Cortex of kidney (tissue), 1 donor: Measurements from ENCODE around the gene FURIN.
"Not testable (repeated sequence)": the region's sequence is repeated elsewhere in the genome, so short reads cannot be mapped to it uniquely, and the experiment has no call there.

Experiments
- DNase-seq: peaks from one replicate; lab custom pipeline; 2025; lab: John Stamatoyannopoulos, UW

Gene FURIN

GRCh38 chr15:90902040-90902839 is 33.9 kb downstream of the FURIN start:
- DNase-seq, result no peak

- no peak for DNase-seq
These were observed 34.7 kb downstream of the FURIN start, which contains the start of gene MAN2A2 for GRCh38 chr15:90902840-90903732. MAN2A2 (plus strand) TSS chr15:90903302; CDS start chr15:90904208, 906 bp downstream.

GRCh38 chr15:90903733-90904536 is 35.5 kb downstream of the FURIN start:
- no peak for DNase-seq

GRCh38 chr15:90904746-90905145 is 36.4 kb downstream of the FURIN start:
- DNase-seq, result no peak

- no peak for DNase-seq
These were observed 37.2 kb downstream of the FURIN start for GRCh38 chr15:90905306-90906180.

DNA sequence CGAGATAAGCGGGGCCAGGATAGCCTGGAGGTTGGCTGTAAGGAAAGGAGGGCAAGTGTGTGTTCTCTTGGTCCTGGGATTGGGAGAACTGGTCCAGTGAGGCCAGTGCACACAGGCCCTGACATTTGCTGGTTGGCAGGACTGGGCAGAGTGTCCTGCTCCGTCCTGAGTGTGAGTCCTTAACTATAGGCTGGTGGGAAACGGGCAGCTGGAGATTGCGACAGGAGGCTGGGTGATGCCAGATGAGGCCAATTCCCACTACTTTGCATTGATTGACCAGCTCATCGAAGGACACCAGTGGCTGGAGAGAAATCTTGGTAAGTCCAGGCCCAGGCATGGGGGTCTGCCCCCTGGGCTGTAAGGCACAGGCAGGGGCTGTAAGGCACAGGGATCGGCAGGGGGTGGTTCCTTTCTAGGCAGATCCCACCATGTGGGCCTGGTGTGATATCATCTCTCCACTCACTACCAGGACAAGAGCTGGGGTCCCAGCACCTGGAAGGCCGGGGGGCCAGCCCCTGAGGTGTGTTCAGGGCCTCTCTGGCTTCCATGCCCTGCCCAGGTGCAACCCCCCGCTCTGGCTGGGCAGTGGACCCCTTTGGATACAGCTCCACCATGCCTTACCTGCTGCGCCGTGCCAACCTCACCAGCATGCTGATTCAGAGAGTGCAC is 37.9 kb downstream of the FURIN start:
- DNase-seq, result no peak

DNA sequence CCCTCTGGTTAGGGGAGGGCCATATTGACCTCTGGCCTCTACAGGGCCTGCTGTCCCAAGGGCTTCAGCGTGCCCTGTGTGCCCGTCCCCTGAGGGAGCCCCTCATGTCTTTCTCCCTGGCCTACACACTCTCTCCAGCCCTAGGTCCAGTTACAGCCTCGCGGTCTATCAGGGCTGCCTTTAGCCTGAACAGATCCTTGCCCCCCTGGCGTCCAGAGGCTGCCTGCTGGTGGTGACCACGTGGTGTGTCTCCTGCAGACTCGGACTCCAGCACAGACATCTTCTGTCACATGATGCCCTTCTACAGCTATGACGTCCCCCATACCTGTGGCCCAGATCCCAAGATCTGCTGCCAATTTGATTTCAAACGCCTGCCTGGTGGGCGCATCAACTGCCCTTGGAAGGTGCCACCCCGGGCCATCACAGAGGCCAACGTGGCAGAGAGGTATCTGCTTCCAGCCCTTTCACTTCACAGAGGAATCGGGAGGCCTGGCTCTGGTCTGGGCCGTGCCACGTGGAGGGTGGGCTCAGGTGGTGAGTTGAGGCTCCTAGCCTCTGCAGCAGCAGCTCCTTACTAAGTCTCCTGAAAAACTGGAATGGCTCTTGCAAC is 38.8 kb downstream of the FURIN start:
- DNase-seq, result no peak

- no peak for DNase-seq
These were observed 39.6 kb downstream of the FURIN start for GRCh38 chr15:90907838-90908507.

DNA sequence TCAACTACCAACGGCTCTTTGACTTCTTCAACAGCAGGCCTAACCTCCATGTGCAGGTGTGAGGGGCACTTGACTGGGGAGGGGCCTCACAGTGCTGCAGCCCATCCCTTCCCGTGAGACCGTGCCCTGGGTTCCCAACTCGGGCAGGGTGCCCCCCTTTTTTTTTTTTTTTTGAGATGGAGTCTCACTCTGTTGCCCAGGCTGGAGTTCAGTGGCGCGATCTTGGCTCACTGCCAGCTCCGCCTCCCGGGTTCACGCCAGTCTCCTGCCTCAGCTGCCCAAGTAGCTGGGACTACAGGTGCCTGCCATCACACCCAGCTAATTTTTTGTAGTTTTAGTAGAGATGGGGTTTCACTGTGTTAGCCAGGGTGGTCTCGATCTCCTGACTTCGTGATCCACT is 41.1 kb downstream of the FURIN start:
- not testable (repeated sequence) for DNase-seq

GRCh38 chr15:90909976-90910375 is 41.6 kb downstream of the FURIN start:
- no peak for DNase-seq

GRCh38 chr15:90910441-90911301 is 42.3 kb downstream of the FURIN start:
- no peak for DNase-seq

GRCh38 chr15:90911302-90911623 is 42.9 kb downstream of the FURIN start:
- no peak for DNase-seq

GRCh38 chr15:90911906-90912769 is 43.8 kb downstream of the FURIN start:
- DNase-seq, result no peak

- DNase-seq, result no peak
These were observed 44.3 kb downstream of the FURIN start for GRCh38 chr15:90912770-90913075.

DNA sequence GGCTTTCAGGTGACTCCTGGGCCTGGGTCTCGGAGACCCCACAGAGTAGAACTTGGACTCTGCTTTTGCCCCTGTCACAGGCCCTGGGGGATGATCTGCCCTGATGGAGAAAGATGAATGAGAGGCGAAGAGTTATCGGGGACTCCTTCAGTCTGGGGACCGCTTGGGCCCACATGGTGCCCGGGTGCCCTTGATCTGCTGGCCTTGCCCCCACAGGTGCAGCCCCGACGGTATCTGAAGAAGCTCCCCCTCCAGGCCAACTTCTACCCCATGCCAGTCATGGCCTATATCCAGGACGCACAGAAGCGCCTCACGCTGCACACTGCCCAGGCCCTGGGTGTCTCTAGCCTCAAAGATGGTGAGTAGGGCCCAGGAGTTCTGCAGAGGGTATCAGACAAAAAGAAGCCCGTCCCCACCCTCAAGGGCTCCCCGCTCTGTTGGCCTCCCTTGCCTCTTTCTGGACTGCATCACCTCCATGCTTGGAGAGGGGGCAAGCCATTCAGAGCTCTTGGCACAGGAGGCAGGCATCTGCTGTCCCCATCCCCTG is 45.1 kb downstream of the FURIN start:
- DNase-seq, result no peak

- DNase-seq, result no peak
These were observed 46.1 kb downstream of the FURIN start for GRCh38 chr15:90914305-90915080.
